Gastroesophageal sphincter (tissue), 4 donors: Measurements from ENCODE around the gene DIP2C. TPM values are rescaled to one million over a fixed set of nuclear protein-coding genes. Genes with fewer than 3 reads are reported as not detected.

Experiments used
- ATAC-seq: fragments of 150-250 bp; one replicate; pipeline ENCODE4 v1.9.1; 2016; ENCODE audit warnings: mild to moderate bottlenecking, moderate library complexity
- H3K27ac ChIP-seq, 4 donors: fragments of 200-600 bp; sonication (generic) in 3 of 4; 1 replicate in 3 of 4; 2 replicates in 1 of 4; pipeline ENCODE4 v1.5.1; 2016 to 2019
- H3K27me3 ChIP-seq: fragments of 200-600 bp; sonication (generic); one replicate; pipeline ENCODE4 v1.5.1; 2019
- H3K36me3 ChIP-seq, 2 donors: fragments of 200-600 bp; sonication (generic); one replicate each; pipeline ENCODE4 v1.5.1; 2019; ENCODE audit warnings: control low read depth in 1 of 2
- H3K4me1 ChIP-seq, 3 donors: fragments of 200-600 bp; sonication (generic); 1 replicate in 2 of 3; 2 replicates in 1 of 3; pipeline ENCODE4 v1.5.1; 2016 to 2019; ENCODE audit warnings: control low read depth in 2 of 3
- H3K4me3 ChIP-seq, 2 donors: fragments of 200-600 bp; sonication (generic); one replicate each; pipeline ENCODE4 v1.5.1; 2019; ENCODE audit warnings: mild to moderate bottlenecking in 1 of 2, moderate library complexity in 1 of 2
- H3K9me3 ChIP-seq, 3 donors: fragments of 200-600 bp; sonication (generic); one replicate each; pipeline ENCODE4 v1.5.1; 2017 to 2019; ENCODE audit warnings: control low read depth in 2 of 3
- EP300 ChIP-seq: sonication (generic); formaldehyde crosslinking; IDR thresholded peaks from one replicate; pipeline ENCODE4 v1.6.1; 2017; ENCODE audit warnings: antibody characterized with exemption, mild to moderate bottlenecking
- POLR2A ChIP-seq, 2 donors: fragments of 450-650 bp; IDR thresholded peaks; one replicate each; pipeline ENCODE4 v1.6.1; 2017; ENCODE audit warnings: antibody characterized with exemption in 2 of 2, mild to moderate bottlenecking in 2 of 2, moderate library complexity in 1 of 2
- POLR2AphosphoS5 ChIP-seq: sonication (generic); formaldehyde crosslinking; IDR thresholded peaks from one replicate; pipeline ENCODE4 v1.6.1; 2017; ENCODE audit warnings: antibody characterized with exemption
- WGBS, 2 donors: methylation state at CpG; one replicate each; pipeline ENCODE4 v1.1.5; 2018; ENCODE audit warnings: low coverage in 1 of 2; 5-methylcytosine and 5-hydroxymethylcytosine counted together
- total RNA-seq, 4 donors: library from RNA; depleted of rRNA; stranded (reverse); fragments of >200 nt; gene quantifications; one replicate each; pipeline ENCODE4 v1.1.0, GENCODE V29; 2016
- TF ChIP-seq, protein P1 (sequence below), 4 experiments: fragments of 200-600 bp in 2 of 4; fragments of 450-650 bp in 2 of 4; sonication (generic) in 1 of 4; IDR thresholded peaks; one replicate each; pipeline ENCODE4 v1.5.1; 2017 to 2019; ENCODE audit warnings: antibody characterized with exemption in 4 of 4, mild to moderate bottlenecking in 2 of 4, moderate library complexity in 2 of 4

The DIP2C gene
- total RNA-seq, 4 donors from 2014 or later: 40.8 to 73.8 (median 47.7) TPM

DNA sequence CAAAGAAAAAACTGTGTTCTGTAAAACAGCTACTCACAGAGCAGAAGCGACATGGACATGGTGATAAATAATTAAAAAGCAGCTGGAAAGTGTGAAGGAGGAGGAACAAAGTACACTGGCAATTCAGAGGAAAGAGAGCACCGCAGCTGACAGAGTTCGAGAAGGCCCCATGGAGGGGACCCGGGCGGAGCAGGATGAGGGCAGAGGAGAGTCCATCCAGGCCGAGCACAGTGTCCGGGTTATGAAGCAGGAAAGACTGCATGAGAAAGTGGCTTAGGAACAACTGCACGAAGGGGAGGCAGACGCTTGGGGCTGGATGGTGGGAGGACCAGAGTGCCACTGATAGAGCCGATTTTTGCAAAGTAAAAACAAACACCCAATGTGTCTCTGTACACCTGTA is 368.7 kb downstream of the DIP2C start:
- H3K4me1 ChIP-seq: peaks cover 0 to 36% (median 5%) of the 10 kb centered on the region in 3 donors
- WGBS, 2 donors: 85 to 91% methylated on average over 10 of the region's 10 CpGs
- no peak overlapping the region for H3K27ac ChIP-seq
- H3K4me3 ChIP-seq: no peak overlapping the region
- H3K9me3 ChIP-seq: no peaks in the 10 kb centered on the region
- TF ChIP-seq EP300 (no peak), POLR2AphosphoS5 (no peak), POLR2A (IDR thresholded peaks at IDR 0.05) (no peak)
- TF ChIP-seq, protein P1, sequence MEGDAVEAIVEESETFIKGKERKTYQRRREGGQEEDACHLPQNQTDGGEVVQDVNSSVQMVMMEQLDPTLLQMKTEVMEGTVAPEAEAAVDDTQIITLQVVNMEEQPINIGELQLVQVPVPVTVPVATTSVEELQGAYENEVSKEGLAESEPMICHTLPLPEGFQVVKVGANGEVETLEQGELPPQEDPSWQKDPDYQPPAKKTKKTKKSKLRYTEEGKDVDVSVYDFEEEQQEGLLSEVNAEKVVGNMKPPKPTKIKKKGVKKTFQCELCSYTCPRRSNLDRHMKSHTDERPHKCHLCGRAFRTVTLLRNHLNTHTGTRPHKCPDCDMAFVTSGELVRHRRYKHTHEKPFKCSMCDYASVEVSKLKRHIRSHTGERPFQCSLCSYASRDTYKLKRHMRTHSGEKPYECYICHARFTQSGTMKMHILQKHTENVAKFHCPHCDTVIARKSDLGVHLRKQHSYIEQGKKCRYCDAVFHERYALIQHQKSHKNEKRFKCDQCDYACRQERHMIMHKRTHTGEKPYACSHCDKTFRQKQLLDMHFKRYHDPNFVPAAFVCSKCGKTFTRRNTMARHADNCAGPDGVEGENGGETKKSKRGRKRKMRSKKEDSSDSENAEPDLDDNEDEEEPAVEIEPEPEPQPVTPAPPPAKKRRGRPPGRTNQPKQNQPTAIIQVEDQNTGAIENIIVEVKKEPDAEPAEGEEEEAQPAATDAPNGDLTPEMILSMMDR (IDR thresholded peaks at IDR 0.05): no peak
- H3K36me3 ChIP-seq: peaks cover 0 to 58% of the 10 kb centered on the region in 2 donors
- ATAC-seq: no peak
- no peaks in the 10 kb centered on the region for H3K27me3 ChIP-seq

DNA sequence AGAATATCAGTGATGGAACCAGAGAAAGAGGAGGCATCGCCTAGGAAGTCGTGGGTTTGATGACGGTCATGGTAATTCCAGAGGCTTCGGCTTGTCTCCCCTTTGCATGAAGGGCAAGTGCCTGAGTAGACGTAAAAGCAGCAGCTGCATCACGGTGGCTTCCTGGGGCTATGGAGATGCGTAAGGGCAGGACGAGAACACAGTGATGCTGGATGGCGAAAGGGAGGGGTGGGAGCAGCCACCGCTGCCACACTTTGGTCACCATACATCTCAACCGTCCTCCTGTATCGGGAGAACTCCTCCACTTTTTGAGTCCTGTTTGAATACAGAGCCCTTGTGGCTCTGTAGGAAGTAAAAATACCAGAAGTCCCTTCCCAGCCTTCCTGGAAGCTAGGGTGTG is 371.5 kb downstream of the DIP2C start:
- no peak for ATAC-seq
- Histone ChIP-seq H3K4me1 (peaks cover 0 to 27% (median 0%) of the 10 kb centered on the region in 3 donors), H3K27ac (peak overlapping the region in 2 of 4 donors; percentile 30 to 43), H3K9me3 (no peaks in the 10 kb centered on the region), H3K36me3 (peaks cover 0 to 49% of the 10 kb centered on the region in 2 donors), H3K4me3 (no peak overlapping the region), H3K27me3 (no peaks in the 10 kb centered on the region)
- TF ChIP-seq EP300 (no peak), POLR2AphosphoS5 (no peak), POLR2A (IDR thresholded peaks at IDR 0.05) (no peak)
- TF ChIP-seq, protein P1 (IDR thresholded peaks at IDR 0.05): no peak
- WGBS, 2 donors: 82 to 84% methylated on average over 10 to 12 of the region's 12 CpGs

DNA sequence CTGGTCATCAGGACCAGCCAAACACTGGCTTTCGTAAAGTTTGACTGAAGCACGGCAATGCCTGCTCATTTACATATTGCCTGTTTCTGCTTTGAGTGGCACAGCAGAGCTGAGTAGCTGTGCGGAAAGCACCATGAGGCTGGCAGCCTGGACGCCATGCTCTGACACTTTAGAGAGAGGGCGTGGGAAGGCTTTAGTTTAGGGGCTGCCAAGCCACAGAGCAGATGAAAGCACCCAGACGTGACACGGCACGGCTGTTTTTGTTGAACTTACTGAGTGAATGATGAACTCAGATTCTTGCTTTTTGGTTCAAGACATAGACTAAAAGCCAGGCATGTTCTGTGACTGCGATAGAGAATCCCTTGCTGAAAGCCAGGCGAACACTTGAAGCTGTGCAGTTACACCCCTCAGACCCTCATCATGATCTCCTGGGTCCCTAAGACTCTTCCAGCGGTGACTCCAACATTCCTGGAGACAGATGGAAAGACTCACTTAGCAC is 372.1 kb downstream of the DIP2C start:
- Histone ChIP-seq H3K27ac (peak overlapping the region in 3 of 4 donors; percentile 18 to 43 (median 30)), H3K4me3 (no peak overlapping the region), H3K27me3 (no peaks in the 10 kb centered on the region), H3K9me3 (no peaks in the 10 kb centered on the region), H3K4me1 (peaks cover 0 to 27% (median 0%) of the 10 kb centered on the region in 3 donors), H3K36me3 (peaks cover 0 to 52% of the 10 kb centered on the region in 2 donors)
- ATAC-seq: peak; percentile 67
- TF ChIP-seq, protein P1 (IDR thresholded peaks at IDR 0.05): no peak
- peak; percentile 75 for TF ChIP-seq POLR2AphosphoS5
- WGBS, 2 donors: 23 to 53% methylated on average over 3 to 5 of the region's 11 CpGs

DNA sequence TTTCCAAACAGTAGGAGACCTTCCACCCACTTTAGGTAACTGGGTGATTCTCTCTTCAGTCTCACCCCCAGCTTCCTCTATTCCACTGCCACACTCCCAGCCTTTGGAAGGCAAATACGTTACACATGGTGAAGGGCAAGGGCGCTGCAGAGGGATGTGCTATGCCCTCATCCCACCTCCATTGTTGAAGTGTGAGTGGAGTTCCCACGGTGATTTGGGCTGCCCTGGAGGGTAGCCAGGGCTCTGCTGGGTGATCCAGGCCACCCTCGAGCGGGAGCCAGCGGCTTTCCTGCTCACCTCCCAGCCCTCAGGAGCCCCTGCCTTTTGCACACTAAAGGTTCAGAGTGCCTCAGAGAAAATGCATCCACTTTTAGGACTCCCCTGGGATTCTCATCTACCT is 373.1 kb downstream of the DIP2C start:
- no peaks in the 10 kb centered on the region for H3K27me3 ChIP-seq
- no peak overlapping the region for H3K4me3 ChIP-seq
- H3K9me3 ChIP-seq: no peaks in the 10 kb centered on the region
- TF ChIP-seq EP300 (no peak), POLR2A (IDR thresholded peaks at IDR 0.05) (no peak)
- TF ChIP-seq, protein P1 (IDR thresholded peaks at IDR 0.05): no peak
- peaks cover 0 to 27% (median 0%) of the 10 kb centered on the region in 3 donors for H3K4me1 ChIP-seq
- H3K27ac ChIP-seq: no peak overlapping the region
- peaks cover 0 to 61% of the 10 kb centered on the region in 2 donors for H3K36me3 ChIP-seq
- ATAC-seq: no peak
- whole genome bisulfite sequencing, 2 donors: 89 to 92% methylated on average over 3 to 6 of the region's 6 CpGs

DNA sequence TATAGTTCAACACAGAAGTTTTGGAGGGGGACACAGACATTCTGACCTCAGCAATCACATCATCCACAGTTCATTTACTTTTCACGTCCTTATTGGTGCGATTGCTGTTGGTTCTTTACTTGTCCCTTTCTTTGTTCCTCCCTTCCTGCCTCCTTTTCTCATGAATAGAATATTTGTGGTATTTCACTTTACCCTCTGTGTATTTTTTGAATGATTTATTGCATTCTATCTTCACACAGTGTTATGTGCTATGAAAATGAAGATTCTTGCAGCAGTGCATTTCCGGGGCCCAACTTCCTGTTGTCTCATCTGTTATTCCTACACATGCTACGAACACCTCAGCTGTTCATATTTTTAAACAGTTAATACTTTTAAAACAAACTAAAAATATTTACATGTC is 374.6 kb downstream of the DIP2C start:
- ATAC-seq: no peak
- H3K4me3 ChIP-seq: no peak overlapping the region
- H3K27ac ChIP-seq: no peak overlapping the region
- WGBS, 2 donors: 70 to 86% methylated on average over 3 to 4 of the region's 4 CpGs
- no peak for TF ChIP-seq POLR2AphosphoS5
- no peak for TF ChIP-seq POLR2A (IDR thresholded peaks at IDR 0.05)
- TF ChIP-seq, protein P1 (IDR thresholded peaks at IDR 0.05): no peak
- TF ChIP-seq EP300: no peak
- H3K4me1 ChIP-seq: peaks cover 0 to 32% (median 0%) of the 10 kb centered on the region in 3 donors
- peaks cover 0 to 58% of the 10 kb centered on the region in 2 donors for H3K36me3 ChIP-seq
- no peaks in the 10 kb centered on the region for H3K27me3 ChIP-seq
- no peaks in the 10 kb centered on the region for H3K9me3 ChIP-seq
